GM18507 (cell line): ENCODE measurements around the gene GPC6.
"Not testable (repeated sequence)": the region's sequence is repeated elsewhere in the genome, so short reads cannot be mapped to it uniquely, and the experiment has no call there.

ENCODE experiments used
- DNase-seq: peaks from one replicate; pipeline ENCODE4 v3.0.0; 2011; ENCODE audit warnings: low read depth; ENCODE audit not compliant: insufficient read length; ENCODE audit errors: extremely low spot score
- FAIRE-seq: peaks from 2 replicates; lab custom pipeline; 2011; peaks lifted over from hg19 to GRCh38; lab: Jason Lieb, UNC

The GPC6 gene

GRCh38 chr13:94298346-94298745 is 1071.7 kb downstream of the GPC6 start:
- FAIRE-seq (no peak), DNase-seq (no peak)

- no peak for FAIRE-seq
- no peak for DNase-seq
Measured at GRCh38 chr13:94300401-94300800, 1073.8 kb downstream of the GPC6 start.

- DNase-seq (no peak), FAIRE-seq (no peak)
Measured at GRCh38 chr13:94301487-94301886, 1074.9 kb downstream of the GPC6 start.

GRCh38 chr13:94302847-94303565 is 1076.4 kb downstream of the GPC6 start:
- not testable (repeated sequence) for FAIRE-seq, DNase-seq

- DNase-seq (no peak), FAIRE-seq (no peak)
Measured at GRCh38 chr13:94303644-94304174, 1077.1 kb downstream of the GPC6 start.

GRCh38 chr13:94305033-94305432 is 1078.4 kb downstream of the GPC6 start:
- DNase-seq (no peak), FAIRE-seq (no peak)

GRCh38 chr13:94305463-94305862 is 1078.9 kb downstream of the GPC6 start:
- FAIRE-seq = no peak

GRCh38 chr13:94305934-94306333 is 1079.3 kb downstream of the GPC6 start:
- FAIRE-seq (no peak), DNase-seq (no peak)

More at GRCh38 chr13:94305463-94305862, 1078.9 kb downstream of the GPC6 start:
- no peak for DNase-seq

- FAIRE-seq = no peak
- no peak for DNase-seq
Measured at GRCh38 chr13:94308832-94309231, 1082.2 kb downstream of the GPC6 start.

- no peak for DNase-seq
Measured at GRCh38 chr13:94309576-94309975, 1083.0 kb downstream of the GPC6 start.

GRCh38 chr13:94309997-94310855 is 1083.6 kb downstream of the GPC6 start:
- FAIRE-seq = no peak
- no peak for DNase-seq

More at GRCh38 chr13:94309576-94309975, 1083.0 kb downstream of the GPC6 start:
- no peak for FAIRE-seq

GRCh38 chr13:94311893-94312292 is 1085.3 kb downstream of the GPC6 start:
- DNase-seq = no peak
- no peak for FAIRE-seq

GRCh38 chr13:94312511-94313216 is 1086.1 kb downstream of the GPC6 start:
- FAIRE-seq = no peak
- DNase-seq = no peak

- DNase-seq (no peak), FAIRE-seq (no peak)
Measured at GRCh38 chr13:94313321-94313910, 1086.8 kb downstream of the GPC6 start.

- DNase-seq (no peak), FAIRE-seq (no peak)
Measured at GRCh38 chr13:94313926-94314325, 1087.3 kb downstream of the GPC6 start.

- no peak for DNase-seq
- FAIRE-seq = no peak
Measured at GRCh38 chr13:94315188-94315587, 1088.6 kb downstream of the GPC6 start.

- FAIRE-seq (no peak), DNase-seq (no peak)
Measured at GRCh38 chr13:94317063-94317491, 1090.5 kb downstream of the GPC6 start.

- no peak for FAIRE-seq
- DNase-seq = no peak
Measured at GRCh38 chr13:94318418-94318817, 1091.8 kb downstream of the GPC6 start.

- DNase-seq (no peak), FAIRE-seq (no peak)
Measured at GRCh38 chr13:94319501-94319900, 1092.9 kb downstream of the GPC6 start.
